Activated T-cell treated with anti-CD3 and anti-CD28 coated beads, Interleukin-2, amount 50 U/mL, for 72 hours (primary cell): Measurements from ENCODE around the gene DSCAML1. TPM values are rescaled to one million over a fixed set of nuclear protein-coding genes. Genes with fewer than 3 reads are reported as not detected.
A peak's percentile ranks its signal among the peaks of the same experiment; 100 is the strongest.

Source experiments
- ATAC-seq, 2 donors: fragments of 150-1000 bp; cut with Tn5 transposase; replicated peaks in 1 of 2; 2 replicates each; pipeline ENCODE4 v1.10.0; 2021; ENCODE audit warnings: moderate library complexity in 2 of 2, mild to moderate bottlenecking in 1 of 2
- DNase-seq, 2 donors: peaks; one replicate each; pipeline ENCODE4 v3.0.0; 2021 to 2022; ENCODE audit warnings: mixed read lengths in 1 of 2
- H3K27ac Mint-ChIP-seq: one replicate; pipeline ENCODE4 v1.8.0; 2022; ENCODE audit warnings: mild to moderate bottlenecking, moderate library complexity, mixed read lengths
- H3K27me3 Mint-ChIP-seq: one replicate; pipeline ENCODE4 v1.8.0; 2022; ENCODE audit warnings: low read depth, mixed read lengths
- H3K36me3 Mint-ChIP-seq, 2 donors: one replicate each; pipeline ENCODE4 v1.8.0; 2022; ENCODE audit warnings: mixed read lengths in 2 of 2, mild to moderate bottlenecking in 1 of 2; ENCODE audit not compliant: insufficient read depth in 2 of 2
- H3K4me1 Mint-ChIP-seq: one replicate; pipeline ENCODE4 v1.8.0; 2022; ENCODE audit warnings: low read depth, mixed read lengths
- H3K4me3 Mint-ChIP-seq, 2 donors: one replicate each; pipeline ENCODE4 v1.8.0; 2022; ENCODE audit warnings: mild to moderate bottlenecking in 2 of 2, mixed read lengths in 2 of 2, moderate library complexity in 2 of 2
- H3K9me3 Mint-ChIP-seq, 2 donors: one replicate each; pipeline ENCODE4 v1.8.0; 2022; ENCODE audit warnings: mixed read lengths in 2 of 2
- total RNA-seq, 2 donors: library from RNA; stranded (reverse); gene quantifications; one replicate each; pipeline ENCODE4 v1.2.3, GENCODE V29; 2022

DSCAML1 gene
- total RNA-seq, 2 donors from 2014 or later: 1.5 to 2.5 TPM

DNA sequence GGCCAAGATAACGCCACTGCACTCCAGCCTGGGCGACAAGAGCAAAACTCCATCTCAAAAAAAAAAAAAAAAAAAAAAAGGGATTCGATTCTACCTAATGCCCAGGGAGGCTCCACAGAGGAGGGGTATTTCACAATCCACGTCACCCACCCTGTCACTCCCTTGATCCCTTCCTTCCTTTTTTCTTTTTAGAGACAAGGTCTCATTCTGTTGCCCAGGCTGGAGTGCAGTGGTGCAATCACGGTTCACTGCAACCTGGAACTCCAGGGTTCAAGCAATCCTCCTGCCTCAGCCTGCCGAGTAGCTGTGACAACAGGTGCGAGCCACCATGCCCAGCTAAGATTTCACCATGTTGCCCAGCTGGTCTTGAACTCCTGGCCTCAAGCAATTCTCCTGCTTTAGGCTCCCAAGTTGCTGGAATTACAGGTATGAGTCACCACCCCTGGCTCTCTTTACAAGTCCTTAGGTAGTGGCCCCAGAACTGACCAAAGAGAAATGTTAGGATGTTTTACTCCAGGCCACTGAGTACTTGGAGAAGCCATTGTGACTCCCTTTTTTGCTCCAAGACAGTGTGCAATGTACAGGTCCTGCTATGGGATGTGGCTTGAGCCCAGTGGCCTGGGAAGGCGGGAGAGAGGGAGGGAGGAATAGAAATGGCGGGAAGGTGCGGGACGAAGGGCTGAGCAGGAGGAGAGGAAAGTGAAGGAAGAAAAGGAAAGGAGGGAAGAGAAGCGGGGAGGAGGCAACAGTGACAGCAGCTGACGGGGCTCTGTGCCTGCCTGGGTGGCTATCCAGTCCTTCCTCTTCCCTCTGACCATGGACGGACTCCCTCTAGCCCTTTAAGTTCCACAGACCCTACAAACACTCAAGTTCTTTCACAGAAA, 39.3 kb upstream of the DSCAML1 start:
- ATAC-seq (no peak), DNase-seq (no peak)
- Mint-ChIP-seq H3K27ac (no peak overlapping the region), H3K4me3 (no peak overlapping the region), H3K9me3 (no peaks in the 10 kb centered on the region), H3K36me3 (no peaks in the 10 kb centered on the region), H3K4me1 (peaks cover 1% of the 10 kb centered on the region), H3K27me3 (no peaks in the 10 kb centered on the region)

DNA sequence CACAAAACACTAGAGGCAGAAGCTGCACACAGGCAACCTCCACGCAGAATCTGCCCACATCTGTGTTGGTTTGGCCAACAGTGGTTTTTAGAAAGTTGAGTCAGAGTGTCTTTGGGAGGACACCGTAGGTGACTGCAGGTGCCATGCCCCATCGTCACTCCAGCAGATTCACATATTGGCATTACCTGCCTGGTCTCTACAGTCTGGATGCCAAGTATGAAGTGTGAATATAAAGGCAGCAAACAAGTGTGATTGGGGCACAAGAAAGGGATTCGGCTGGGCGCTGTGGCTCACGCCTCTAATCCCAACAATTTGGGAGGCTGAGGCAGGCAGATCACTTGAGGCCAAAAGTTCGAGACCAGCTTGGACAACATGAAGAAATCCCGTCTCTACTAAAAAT, 38.6 kb upstream of the DSCAML1 start:
- no peak for ATAC-seq
- Mint-ChIP-seq H3K27me3 (no peaks in the 10 kb centered on the region), H3K4me1 (peaks cover 9% of the 10 kb centered on the region), H3K27ac (no peak overlapping the region), H3K4me3 (no peak overlapping the region), H3K36me3 (no peaks in the 10 kb centered on the region), H3K9me3 (no peaks in the 10 kb centered on the region)
- no peak for DNase-seq

DNA sequence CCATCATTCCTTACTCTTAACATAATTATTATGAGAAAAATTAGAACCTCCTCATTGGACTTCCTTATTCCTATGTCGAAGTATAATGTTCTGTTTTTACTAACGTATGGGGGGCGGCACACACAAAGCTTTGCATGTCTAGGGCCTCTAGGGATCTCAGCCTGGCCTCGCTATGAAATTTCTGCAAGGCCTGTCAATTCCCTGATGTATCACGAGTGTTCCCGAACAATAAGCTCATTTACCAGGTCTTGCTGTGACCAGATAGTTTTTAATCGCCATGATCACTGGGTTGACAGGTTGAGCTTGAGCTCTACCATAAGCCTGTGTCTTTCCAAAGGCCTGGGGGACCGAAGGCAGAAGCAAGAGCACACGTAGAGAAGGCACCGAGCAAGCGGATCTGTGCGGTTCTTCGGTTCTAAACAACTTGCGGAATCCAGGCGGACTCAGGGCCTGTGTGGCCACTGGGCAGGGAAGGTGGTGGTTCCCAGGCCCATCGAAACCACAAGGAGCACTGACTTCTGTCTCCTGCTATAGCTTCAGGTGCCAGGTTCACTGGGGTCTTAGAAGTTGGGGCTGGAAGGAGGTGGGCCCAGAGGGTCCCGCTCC, 37.9 kb upstream of the DSCAML1 start:
- ATAC-seq (no peak), DNase-seq (no peak)
- Mint-ChIP-seq H3K9me3 (no peaks in the 10 kb centered on the region), H3K27ac (no peak overlapping the region), H3K27me3 (no peaks in the 10 kb centered on the region), H3K4me1 (peaks cover 15% of the 10 kb centered on the region), H3K36me3 (no peaks in the 10 kb centered on the region), H3K4me3 (no peak overlapping the region)

DNA sequence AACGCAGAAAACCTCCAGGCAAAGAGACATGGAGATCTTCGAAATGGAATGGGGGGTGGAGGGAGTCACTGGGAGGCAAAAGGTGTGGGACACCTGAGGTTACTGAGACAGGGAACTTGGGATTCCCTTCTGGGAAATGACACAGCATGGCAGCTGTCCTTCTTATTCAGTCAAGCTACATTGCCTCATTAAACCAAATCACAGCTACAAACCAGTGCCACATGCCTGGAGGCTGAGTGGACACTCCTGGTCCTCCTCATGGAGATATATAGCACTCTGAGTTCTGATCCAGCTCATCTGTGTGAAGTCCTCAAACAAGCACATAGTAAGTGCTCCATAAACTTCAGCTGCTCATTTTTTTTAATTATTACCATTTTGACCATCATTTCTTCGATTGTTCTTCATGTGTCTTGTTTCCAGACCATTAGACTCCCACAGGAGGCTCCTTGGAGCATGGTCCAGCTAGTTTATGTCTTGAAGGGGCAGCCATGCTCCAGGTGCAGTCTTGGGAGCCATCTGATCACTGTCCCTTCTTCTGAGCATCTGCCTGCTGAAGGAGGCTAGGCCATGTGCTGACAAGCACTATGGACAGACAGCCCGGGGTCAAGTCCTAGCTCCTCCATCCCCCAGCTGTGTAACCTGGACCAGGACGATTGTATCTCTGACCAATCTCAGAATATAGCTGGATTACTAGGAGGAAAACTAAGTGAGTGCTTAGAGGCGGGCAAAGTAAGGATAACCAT, 37.2 kb upstream of the DSCAML1 start:
- ATAC-seq (no peak), DNase-seq (no peak)
- Mint-ChIP-seq H3K4me3 (no peak overlapping the region), H3K27ac (no peak overlapping the region), H3K36me3 (no peaks in the 10 kb centered on the region), H3K9me3 (no peaks in the 10 kb centered on the region), H3K27me3 (no peaks in the 10 kb centered on the region), H3K4me1 (peaks cover 22% of the 10 kb centered on the region)

DNA sequence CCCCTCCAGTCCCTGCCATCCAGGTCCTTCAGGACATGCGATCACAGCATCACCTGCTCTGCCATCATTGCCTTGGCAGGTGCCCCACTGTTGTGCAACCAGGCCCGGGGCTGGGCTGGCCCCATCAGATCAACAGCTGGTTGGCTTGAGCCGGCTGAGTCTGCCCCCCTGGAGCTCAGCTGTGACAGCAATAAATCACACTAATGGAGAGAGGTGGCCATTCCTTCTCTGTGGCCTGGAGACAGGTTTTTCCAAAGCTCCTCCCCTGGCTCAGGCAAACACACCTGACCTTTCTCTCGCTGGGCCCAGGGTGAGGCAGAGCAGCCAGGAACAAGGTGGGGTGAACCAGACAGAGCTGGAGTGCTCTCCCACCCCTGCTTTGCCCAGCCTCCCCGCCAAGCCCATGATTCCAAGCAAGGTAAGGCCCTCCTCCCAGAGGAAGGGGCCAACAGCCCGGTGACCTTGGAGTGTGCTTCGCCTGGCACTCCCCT, 36.4 kb upstream of the DSCAML1 start:
- Mint-ChIP-seq H3K9me3 (no peaks in the 10 kb centered on the region), H3K36me3 (no peaks in the 10 kb centered on the region), H3K27me3 (no peaks in the 10 kb centered on the region), H3K4me3 (no peak overlapping the region), H3K4me1 (peaks cover 30% of the 10 kb centered on the region), H3K27ac (peak overlapping the region; percentile 55)
- no peak for DNase-seq
- no peak for ATAC-seq

DNA sequence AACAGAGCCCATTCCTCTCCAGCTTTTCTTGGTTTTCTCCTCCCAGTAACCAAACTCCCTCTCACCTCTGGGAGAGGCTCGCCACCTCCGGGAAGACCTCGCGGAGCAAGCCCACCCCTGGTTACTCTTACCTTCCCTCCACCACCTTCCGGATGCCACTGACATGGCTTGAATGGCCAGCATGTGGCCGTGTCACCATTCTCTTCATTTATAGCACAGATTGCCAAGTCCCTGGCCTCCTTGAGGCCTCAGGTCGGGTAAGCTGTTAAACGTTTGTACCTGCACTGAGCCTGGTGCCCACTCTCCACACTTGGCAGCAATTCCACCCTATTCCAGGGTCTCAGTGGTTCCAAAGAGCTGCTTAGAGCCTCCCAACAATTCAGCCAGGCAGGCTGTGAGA, 35.5 kb upstream of the DSCAML1 start:
- Mint-ChIP-seq H3K27ac (no peak overlapping the region), H3K4me1 (peaks cover 40% of the 10 kb centered on the region), H3K27me3 (no peaks in the 10 kb centered on the region), H3K36me3 (no peaks in the 10 kb centered on the region), H3K9me3 (no peaks in the 10 kb centered on the region), H3K4me3 (no peak overlapping the region)
- no peak for ATAC-seq
- DNase-seq: no peak

DNA sequence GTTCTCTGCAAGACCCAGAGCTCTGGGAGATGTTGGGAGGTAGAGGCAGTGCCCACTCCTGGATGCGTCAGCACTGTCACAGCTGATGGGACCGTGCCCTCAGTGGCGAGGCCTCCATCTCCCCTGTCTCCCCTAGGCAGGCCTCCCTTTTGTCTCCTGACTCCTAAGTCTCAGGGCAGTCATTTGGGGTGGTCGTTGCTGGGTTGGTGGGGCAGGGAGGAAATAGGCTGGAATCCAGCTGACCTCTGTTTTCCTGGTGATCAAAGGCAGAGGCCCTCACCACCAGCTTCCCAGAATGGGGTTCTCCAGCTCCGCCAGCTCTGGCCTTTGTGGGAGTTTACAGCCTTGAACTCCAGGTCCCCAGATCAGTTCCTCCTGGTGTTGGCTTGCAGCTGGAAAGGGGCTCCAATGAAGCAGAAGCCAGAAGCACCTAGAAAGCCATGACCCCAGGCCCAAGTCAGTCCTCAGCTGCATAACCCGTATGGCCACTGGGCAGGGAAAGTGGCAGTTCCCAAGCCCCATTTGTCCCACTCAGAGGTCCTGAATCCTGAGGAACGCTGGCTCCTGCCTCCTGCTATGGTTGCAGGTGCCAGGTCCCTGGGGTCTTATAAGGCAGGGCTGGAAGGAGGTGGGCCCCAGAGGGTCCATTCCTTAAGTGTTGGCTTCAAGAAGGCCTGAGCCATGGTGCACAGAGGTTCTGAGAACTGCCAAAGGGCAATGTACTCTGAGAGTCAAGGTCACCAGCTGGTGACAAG, 34.8 kb upstream of the DSCAML1 start:
- no peak for DNase-seq
- Mint-ChIP-seq H3K27me3 (no peaks in the 10 kb centered on the region), H3K4me3 (no peak overlapping the region), H3K4me1 (peaks cover 44% of the 10 kb centered on the region), H3K9me3 (no peaks in the 10 kb centered on the region), H3K27ac (no peak overlapping the region), H3K36me3 (no peaks in the 10 kb centered on the region)
- no peak for ATAC-seq

DNA sequence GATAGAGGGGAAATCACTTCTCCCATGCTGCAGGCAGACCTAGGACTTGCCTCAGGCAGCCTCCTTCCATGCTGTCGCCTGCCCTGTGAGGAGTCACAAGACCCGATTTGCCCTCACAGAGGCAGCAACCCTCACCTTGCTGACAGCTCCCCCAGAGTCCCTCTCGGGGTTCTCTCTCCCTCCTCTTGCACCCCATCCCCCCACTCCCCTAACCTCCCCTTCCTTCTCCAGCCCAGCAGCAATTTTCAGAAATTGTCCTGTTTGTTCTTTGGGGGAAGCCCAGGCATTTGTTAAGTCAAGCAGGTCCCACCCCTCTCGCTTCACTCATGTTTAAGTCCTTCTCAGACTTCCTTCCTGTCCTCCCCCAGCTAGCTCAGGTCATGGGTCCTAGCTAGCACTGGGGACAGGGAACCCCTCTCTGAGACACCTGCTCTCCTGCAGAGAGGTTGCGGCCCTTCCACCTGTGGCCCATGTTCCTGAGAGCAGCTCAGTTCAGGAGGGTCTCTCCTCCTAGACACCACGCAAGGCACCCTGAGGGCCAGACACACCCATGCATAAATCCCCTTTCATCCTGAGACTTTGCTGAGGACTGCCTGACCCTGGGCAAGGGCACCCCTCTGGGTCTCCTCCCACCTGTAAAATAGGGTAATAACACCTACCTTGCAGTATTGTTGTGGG, 33.8 kb upstream of the DSCAML1 start:
- Mint-ChIP-seq H3K36me3 (no peaks in the 10 kb centered on the region), H3K4me1 (peaks cover 44% of the 10 kb centered on the region), H3K4me3 (peak overlapping the region; percentile 25 to 53), H3K9me3 (no peaks in the 10 kb centered on the region), H3K27ac (peak overlapping the region; percentile 65), H3K27me3 (no peaks in the 10 kb centered on the region)
- ATAC-seq (no peak), DNase-seq (no peak)

DNA sequence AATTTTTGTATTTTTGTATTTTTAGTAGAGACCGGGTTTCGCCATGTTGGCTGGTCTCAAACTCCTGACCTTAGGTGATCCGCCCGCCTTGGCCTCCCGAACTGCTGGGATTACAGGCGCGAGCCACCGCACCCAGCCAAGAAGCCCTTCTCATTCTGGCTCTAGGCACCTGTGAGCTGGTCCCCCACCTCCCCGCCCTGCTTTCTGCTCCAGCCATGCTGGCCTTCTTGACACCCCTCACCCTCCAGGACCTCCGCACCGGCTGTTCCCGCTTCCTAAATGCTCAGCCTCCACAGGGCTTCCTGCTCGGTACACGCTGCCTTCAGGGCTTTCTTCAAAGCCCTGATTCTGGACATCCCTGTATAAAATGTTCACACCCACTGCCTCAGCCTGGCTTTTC, 33.1 kb upstream of the DSCAML1 start:
- Mint-ChIP-seq H3K9me3 (no peaks in the 10 kb centered on the region), H3K4me1 (peaks cover 50% of the 10 kb centered on the region), H3K4me3 (peak overlapping the region; percentile 19 to 53), H3K27me3 (no peaks in the 10 kb centered on the region), H3K36me3 (no peaks in the 10 kb centered on the region), H3K27ac (peak overlapping the region; percentile 6)
- no peak for ATAC-seq
- DNase-seq: no peak

DNA sequence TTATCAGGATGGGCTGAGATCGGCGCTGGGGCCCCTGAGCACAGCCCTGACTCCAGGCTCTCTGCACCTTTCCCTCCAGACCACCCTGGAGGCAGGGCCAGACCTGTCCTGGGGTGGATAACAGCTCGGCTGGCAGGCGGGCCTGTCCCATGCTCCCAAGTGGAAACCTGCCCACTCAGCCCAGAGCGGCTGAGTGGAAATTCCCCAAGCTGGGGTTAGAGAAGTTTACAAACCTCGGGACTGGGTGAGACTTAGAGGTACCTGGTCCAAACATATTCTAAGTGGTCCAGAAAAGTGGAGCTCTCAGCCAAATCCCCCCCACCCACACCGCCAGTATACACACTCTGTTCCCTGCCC, 32.3 kb upstream of the DSCAML1 start:
- H3K4me1 Mint-ChIP-seq: peaks cover 58% of the 10 kb centered on the region
- no peak for ATAC-seq
- H3K27me3 Mint-ChIP-seq: no peaks in the 10 kb centered on the region
- H3K36me3 Mint-ChIP-seq: no peaks in the 10 kb centered on the region
- H3K9me3 Mint-ChIP-seq: no peaks in the 10 kb centered on the region
- DNase-seq: no peak
- H3K27ac Mint-ChIP-seq: no peak overlapping the region
- peak overlapping the region; percentile 17 to 46 for H3K4me3 Mint-ChIP-seq

DNA sequence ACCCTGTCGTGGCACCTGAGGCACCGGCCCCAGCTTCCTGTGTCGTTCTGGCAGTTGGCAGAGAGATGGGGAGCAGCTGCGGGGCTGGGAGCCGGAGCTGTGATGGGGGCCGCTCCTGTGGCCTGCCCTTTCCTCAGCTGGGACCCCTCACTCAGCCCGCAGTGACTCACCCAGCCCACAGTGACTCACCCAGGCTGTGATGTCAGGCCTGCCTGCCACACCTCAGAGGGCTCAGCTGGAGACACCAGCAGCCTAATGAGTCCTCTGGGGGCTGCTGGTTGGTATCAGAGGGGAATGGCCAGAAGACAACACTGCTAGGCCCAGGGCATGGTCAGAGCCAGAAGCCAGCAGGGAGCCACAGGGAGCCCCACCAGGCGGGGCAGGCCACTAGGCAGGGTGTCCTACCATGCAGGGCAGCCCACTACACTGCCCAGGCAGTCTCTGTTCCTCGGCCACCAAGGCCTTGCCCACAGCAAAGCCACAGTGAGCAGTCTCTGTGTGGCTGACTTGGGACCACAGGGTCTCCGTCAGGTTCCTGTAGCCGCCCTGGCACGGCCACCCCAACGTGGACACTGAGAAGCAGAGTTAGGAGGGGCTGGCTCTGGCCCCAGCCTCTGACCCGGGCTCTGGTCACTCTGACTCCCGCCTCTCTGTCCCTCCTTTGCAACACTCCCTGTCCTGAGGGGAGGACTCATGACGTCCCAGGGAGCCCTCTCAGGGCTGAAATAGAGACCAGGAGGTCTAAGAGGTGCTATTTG, 31.8 kb upstream of the DSCAML1 start:
- DNase-seq (peak; percentile 90 to 92), ATAC-seq (peak; percentile 98)
- Mint-ChIP-seq H3K4me1 (peaks cover 63% of the 10 kb centered on the region), H3K27me3 (no peaks in the 10 kb centered on the region), H3K36me3 (no peaks in the 10 kb centered on the region), H3K9me3 (no peaks in the 10 kb centered on the region), H3K27ac (peak overlapping the region; percentile 71), H3K4me3 (peak overlapping the region; percentile 33 to 72)
